Activated B cell treated with CpG ODN at 0.5 μM for 24 hours (primary cell): Measurements from ENCODE around the gene APOBR. TPM values are rescaled to one million over a fixed set of nuclear protein-coding genes. Genes with fewer than 3 reads are reported as not detected.

Experiments
- ATAC-seq: fragments of 200-7000 bp; cut with Tn5 transposase; one replicate; pipeline ENCODE4 v1.10.0; 2021; ENCODE audit warnings: low read depth, mild to moderate bottlenecking, moderate library complexity
- CTCF ChIA-PET: fragments of 350-600 bp; sonication (Branson Sonifier 250); formaldehyde crosslinking; loops from one replicate; lab custom pipeline; 2021; ENCODE audit warnings: antibody characterized with exemption; lab: Charles Lee
- POLR2A ChIA-PET: fragments of 350-600 bp; sonication (Branson Sonifier 250); formaldehyde crosslinking; loops from one replicate; lab custom pipeline; 2021; ENCODE audit warnings: antibody characterized with exemption; lab: Charles Lee
- DNase-seq: peaks from one replicate; pipeline ENCODE4 v3.0.0; 2022
- H3K27ac Mint-ChIP-seq: one replicate; pipeline ENCODE4 v1.8.0; 2020; ENCODE audit warnings: mixed read lengths
- H3K27me3 Mint-ChIP-seq: one replicate; pipeline ENCODE4 v1.8.0; 2021; ENCODE audit warnings: mixed read lengths
- H3K36me3 Mint-ChIP-seq: one replicate; pipeline ENCODE4 v1.8.0; 2021; ENCODE audit warnings: low read depth, mixed read lengths
- H3K4me1 Mint-ChIP-seq: one replicate; pipeline ENCODE4 v1.8.0; 2021; ENCODE audit warnings: mixed read lengths
- H3K4me3 Mint-ChIP-seq: one replicate; pipeline ENCODE4 v1.8.0; 2020; ENCODE audit warnings: mild to moderate bottlenecking, mixed read lengths
- H3K9me3 Mint-ChIP-seq: one replicate; pipeline ENCODE4 v1.8.0; 2020; ENCODE audit warnings: mixed read lengths
- intact Hi-C: fragments of 100-400 bp; cut with micrococcal nuclease; formaldehyde crosslinking; loops from one replicate; pipeline ENCODE4 v1.15.1; 2024
- total RNA-seq: library from RNA; stranded (reverse); gene quantifications from 2 replicates; pipeline ENCODE4 v1.2.3, GENCODE V29; 2022
- TF ChIP-seq, protein P1 (sequence below): fragments of 200-600 bp; IDR thresholded peaks from one replicate; pipeline ENCODE4 v1.8.0; 2022; ENCODE audit warnings: antibody characterized with exemption, mild to moderate bottlenecking

Gene APOBR
- total RNA-seq, 1 donor from 2014 or later: 2.9 TPM

DNA sequence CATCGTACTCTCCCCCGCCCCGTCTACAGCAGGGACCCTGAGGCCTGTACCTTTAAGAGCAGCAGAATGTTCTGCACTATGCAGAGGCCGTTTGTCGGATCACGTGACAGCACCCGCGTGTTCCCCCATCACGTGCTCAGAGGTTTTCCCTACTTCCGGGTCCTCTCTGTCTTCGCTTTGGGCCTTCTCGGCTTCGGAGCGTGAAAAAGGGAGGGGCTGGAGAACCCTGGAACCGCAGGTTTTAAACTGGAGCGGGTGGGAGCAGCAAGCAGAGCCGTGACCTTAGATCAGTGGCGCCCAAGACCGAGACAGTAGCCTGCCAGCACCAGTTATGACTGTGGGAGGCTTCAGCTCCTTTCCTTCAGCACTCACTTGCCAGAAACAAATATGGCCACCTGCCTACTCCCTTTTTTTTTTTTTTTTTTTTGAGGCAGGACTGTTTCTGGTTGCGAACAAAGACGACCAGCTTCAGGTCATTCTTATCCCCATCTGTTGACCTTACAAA, 2.4 kb upstream of the APOBR start, which contains the start of gene CLN3:
TSS of gene CLN3 (minus strand) at position 105 of the 505 bp plus-strand sequence. CDS start 315 bp downstream, outside the sequence.
- DNase-seq (peak; percentile 80), ATAC-seq (peak; percentile 72)
- Mint-ChIP-seq H3K27ac (peak within 1 kb of the TSS; percentile 100), H3K9me3 (no peaks in the 10 kb centered on the region), H3K27me3 (no peaks in the 10 kb centered on the region), H3K36me3 (peaks cover 27% of the 10 kb centered on the region), H3K4me3 (peak within 1 kb of the TSS; percentile 96), H3K4me1 (peaks cover 48% of the 10 kb centered on the region)
- intact Hi-C loops: loop anchor here (5.0 kb wide), 5 partner anchors 125 to 480 kb away; partner anchors contain the start of genes ATXN2L, CD19, SH2B1 and SPNS1
- ChIA-PET CTCF (no interaction called here), POLR2A (interaction anchor here (0.6 to 2.0 kb wide), 15 partner anchors 9 to 1478 kb away, joined by 3 to 20 read pairs (median 4); partner anchors contain the start of genes ATXN2L, MAZ, RABEP2 and SGF29)
- TF ChIP-seq, protein P1, sequence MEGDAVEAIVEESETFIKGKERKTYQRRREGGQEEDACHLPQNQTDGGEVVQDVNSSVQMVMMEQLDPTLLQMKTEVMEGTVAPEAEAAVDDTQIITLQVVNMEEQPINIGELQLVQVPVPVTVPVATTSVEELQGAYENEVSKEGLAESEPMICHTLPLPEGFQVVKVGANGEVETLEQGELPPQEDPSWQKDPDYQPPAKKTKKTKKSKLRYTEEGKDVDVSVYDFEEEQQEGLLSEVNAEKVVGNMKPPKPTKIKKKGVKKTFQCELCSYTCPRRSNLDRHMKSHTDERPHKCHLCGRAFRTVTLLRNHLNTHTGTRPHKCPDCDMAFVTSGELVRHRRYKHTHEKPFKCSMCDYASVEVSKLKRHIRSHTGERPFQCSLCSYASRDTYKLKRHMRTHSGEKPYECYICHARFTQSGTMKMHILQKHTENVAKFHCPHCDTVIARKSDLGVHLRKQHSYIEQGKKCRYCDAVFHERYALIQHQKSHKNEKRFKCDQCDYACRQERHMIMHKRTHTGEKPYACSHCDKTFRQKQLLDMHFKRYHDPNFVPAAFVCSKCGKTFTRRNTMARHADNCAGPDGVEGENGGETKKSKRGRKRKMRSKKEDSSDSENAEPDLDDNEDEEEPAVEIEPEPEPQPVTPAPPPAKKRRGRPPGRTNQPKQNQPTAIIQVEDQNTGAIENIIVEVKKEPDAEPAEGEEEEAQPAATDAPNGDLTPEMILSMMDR: no peak

DNA sequence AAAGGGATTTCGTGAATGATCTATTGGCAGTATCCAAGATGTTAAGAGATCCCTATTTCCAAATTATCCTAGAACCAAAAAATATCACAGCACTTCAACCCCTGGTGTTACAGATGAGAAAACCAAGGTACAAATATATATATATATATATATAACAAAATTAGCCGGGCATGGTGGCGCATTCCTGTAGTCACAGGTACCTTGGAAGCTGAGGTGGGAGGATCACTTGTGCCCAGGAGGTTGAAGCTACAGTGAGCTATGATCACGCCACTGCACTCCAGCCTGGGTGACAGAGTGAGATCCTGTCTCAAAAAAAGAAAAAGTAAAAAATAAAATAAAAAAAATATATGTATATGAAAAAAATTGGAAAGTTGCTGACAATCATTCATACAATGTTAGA, 1.9 kb upstream of the APOBR start:
- peaks cover 22% of the 10 kb centered on the region for H3K36me3 Mint-ChIP-seq
- H3K27me3 Mint-ChIP-seq: no peaks in the 10 kb centered on the region
- DNase-seq (no peak), ATAC-seq (no peak)
- no peaks in the 10 kb centered on the region for H3K9me3 Mint-ChIP-seq
- POLR2A ChIA-PET: interaction anchor here (0.6 to 2.0 kb wide), 10 partner anchors 9 to 1478 kb away, joined by 3 to 20 read pairs (median 4); partner anchors contain the start of genes ATXN2L, MAZ, RABEP2 and SGF29
- CTCF ChIA-PET: interaction anchor here (1.1 kb wide), 1 partner anchor 64 kb away, joined by 3 read pairs; no protein-coding TSS in a partner anchor
- TF ChIP-seq, protein P1: no peak
- intact Hi-C loops: loop anchor here (5.0 kb wide), 5 partner anchors 125 to 480 kb away; partner anchors contain the start of genes ATXN2L, CD19, SH2B1 and SPNS1
- peak overlapping the region; percentile 96 for H3K4me3 Mint-ChIP-seq
- peaks cover 48% of the 10 kb centered on the region for H3K4me1 Mint-ChIP-seq
- H3K27ac Mint-ChIP-seq: peak overlapping the region; percentile 100

DNA sequence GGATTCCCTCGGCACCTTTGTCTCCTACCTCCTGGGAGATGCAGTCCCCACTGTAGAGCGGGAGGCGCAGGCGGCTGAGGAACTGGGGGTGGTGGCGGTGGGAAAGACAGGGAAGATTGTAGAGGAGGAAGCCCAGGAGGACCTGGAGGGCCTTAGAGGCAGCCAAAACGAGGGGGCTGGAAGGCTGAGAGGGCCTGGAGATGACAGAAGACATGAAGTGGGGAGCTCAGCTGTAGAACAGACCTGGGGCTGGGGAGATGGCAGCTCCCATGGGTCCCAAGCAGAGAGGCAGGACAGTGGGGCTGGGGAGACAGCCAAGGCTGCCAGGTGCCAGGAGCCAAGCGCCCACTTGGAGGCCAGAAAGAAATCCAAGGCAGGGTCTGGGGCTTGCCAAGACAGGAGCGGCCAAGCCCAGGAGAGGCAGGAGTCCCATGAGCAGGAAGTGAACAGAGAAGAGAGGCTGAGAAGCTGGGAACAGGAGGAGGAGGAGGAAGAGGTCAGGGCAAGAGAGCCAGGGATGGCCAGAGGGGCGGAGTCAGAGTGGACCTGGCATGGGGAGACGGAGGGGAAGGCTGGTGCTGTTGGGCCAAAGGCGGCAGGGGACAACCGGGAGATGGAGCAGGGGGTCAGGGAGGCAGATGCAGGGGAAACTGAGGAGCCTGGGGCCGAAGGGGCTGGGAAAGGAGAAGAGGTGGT, 803 bp downstream of the APOBR start:
- Mint-ChIP-seq H3K36me3 (peaks cover 7% of the 10 kb centered on the region), H3K4me3 (peak overlapping the region; percentile 81), H3K27ac (peak overlapping the region; percentile 89), H3K4me1 (peaks cover 47% of the 10 kb centered on the region), H3K27me3 (no peaks in the 10 kb centered on the region), H3K9me3 (no peaks in the 10 kb centered on the region)
- no peak for DNase-seq
- CTCF ChIA-PET: no interaction called here
- POLR2A ChIA-PET: interaction anchor here (0.6 to 1.7 kb wide), 4 partner anchors 10 to 328 kb away, joined by 3 to 12 read pairs (median 9); partner anchors contain the start of genes ATXN2L and SGF29
- ATAC-seq: no peak
- intact Hi-C loops: no loop called here
- TF ChIP-seq, protein P1: no peak

DNA sequence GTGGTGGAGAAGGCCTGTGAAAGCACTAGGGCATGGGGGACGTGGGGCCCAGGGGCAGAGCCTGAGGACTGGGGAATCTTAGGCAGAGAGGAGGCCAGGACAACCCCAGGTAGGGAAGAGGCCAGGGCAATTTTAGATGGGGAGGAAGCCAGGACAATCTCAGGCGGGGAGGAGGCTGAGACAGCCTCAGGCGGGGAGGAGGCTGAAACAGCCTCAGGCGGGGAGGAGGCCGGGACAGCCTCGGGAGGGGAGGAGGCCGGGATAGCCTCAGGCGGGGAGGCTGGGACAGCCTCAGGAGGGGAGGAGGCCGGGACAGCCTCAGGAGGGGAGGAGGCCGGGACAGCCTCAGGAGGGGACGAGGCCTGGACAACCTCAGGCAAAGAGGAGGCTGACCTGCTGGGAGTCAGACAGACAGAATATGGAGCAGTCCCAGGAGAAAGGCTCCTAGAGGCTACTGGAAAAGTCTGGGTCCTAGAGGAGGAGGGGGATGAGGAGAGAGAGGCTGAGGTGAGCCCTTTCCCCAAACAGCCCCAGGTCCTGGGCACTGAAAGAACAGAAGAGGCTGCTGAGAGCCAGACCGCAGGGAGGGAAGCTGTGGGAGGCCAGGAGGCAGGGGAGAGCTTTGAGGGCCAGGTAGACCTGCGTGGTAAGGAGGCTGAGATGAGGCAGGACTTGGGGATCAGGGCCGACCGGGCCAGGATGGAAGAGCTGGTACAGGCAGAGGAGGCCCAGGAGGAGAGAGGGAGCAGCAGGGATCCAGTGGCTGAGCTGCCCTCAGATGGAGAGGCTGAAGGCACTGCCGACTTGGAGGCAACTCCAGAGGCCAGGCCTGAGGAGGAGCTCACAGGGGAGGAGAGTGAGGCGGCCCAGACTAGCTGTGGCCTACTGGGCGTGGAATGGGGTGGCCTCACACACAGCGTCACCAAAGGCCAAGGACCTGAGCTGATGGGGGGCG, 1.6 kb downstream of the APOBR start:
- ATAC-seq: no peak
- DNase-seq: no peak
- intact Hi-C loops: no loop called here
- no peaks in the 10 kb centered on the region for H3K9me3 Mint-ChIP-seq
- peaks cover 52% of the 10 kb centered on the region for H3K4me1 Mint-ChIP-seq
- no peaks in the 10 kb centered on the region for H3K27me3 Mint-ChIP-seq
- H3K4me3 Mint-ChIP-seq: no peak overlapping the region
- TF ChIP-seq, protein P1: no peak
- H3K36me3 Mint-ChIP-seq: peaks cover 7% of the 10 kb centered on the region
- ChIA-PET CTCF (no interaction called here), POLR2A (interaction anchor here (0.6 kb wide), 1 partner anchor 10 kb away, joined by 8 read pairs; no protein-coding TSS in a partner anchor)
- H3K27ac Mint-ChIP-seq: peak overlapping the region; percentile 89
